Mesenchymal stem cell (in vitro differentiated cells and primary cell): ENCODE results near the gene LINGO3.
"Not testable (repeated sequence)": the region's sequence is repeated elsewhere in the genome, so short reads cannot be mapped to it uniquely, and the experiment has no call there.

Experiments
- DNase-seq: peaks from one replicate; pipeline ENCODE4 v3.0.0-alpha.2; 2013
- H2AFZ ChIP-seq: one replicate; pipeline ENCODE4 v1.6.1; 2013; ENCODE audit warnings: low read depth, mild to moderate bottlenecking, control low read depth, inconsistent platforms, low read length, moderate library complexity
- H2AK5ac ChIP-seq: 2 replicates; pipeline ENCODE4 v1.6.1; 2013; ENCODE audit warnings: low read length, moderate library complexity, mild to moderate bottlenecking, inconsistent platforms; ENCODE audit not compliant: severe bottlenecking
- H2BK120ac ChIP-seq: one replicate; pipeline ENCODE4 v1.6.1; 2013; ENCODE audit warnings: low read depth, mild to moderate bottlenecking, inconsistent platforms, low read length, moderate library complexity
- H2BK12ac ChIP-seq, 2 experiments: one replicate each; pipeline ENCODE4 v1.6.1; 2013; ENCODE audit warnings: inconsistent platforms in 2 of 2, low read length in 2 of 2, mild to moderate bottlenecking in 2 of 2, moderate library complexity in 2 of 2, control low read depth in 1 of 2
- H2BK15ac ChIP-seq: one replicate; pipeline ENCODE4 v1.6.1; 2013; ENCODE audit warnings: mild to moderate bottlenecking, low read depth, inconsistent platforms; ENCODE audit not compliant: poor library complexity, severe bottlenecking
- H2BK5ac ChIP-seq: 2 replicates; pipeline ENCODE4 v1.6.1; 2013; ENCODE audit warnings: low read depth, mild to moderate bottlenecking, low read length, control low read depth, inconsistent platforms; ENCODE audit not compliant: poor library complexity, severe bottlenecking
- H3K14ac ChIP-seq, 2 experiments: one replicate each; pipeline ENCODE4 v1.6.1; 2013; ENCODE audit warnings: inconsistent platforms in 2 of 2, low read length in 2 of 2, control low read depth in 1 of 2, mild to moderate bottlenecking in 1 of 2, moderate library complexity in 1 of 2
- H3K18ac ChIP-seq, 2 experiments: one replicate each; pipeline ENCODE4 v1.6.1; 2013; ENCODE audit warnings: inconsistent platforms in 2 of 2, low read length in 2 of 2, control low read depth in 1 of 2, low read depth in 1 of 2, mild to moderate bottlenecking in 1 of 2
- H3K23ac ChIP-seq, 2 experiments: one replicate each; pipeline ENCODE4 v1.6.1; 2013; ENCODE audit warnings: inconsistent platforms in 2 of 2, low read length in 2 of 2, mild to moderate bottlenecking in 2 of 2, moderate library complexity in 2 of 2, control low read depth in 1 of 2
- H3K27ac ChIP-seq: 2 replicates; pipeline ENCODE4 v1.5.1; 2013; ENCODE audit warnings: mild to moderate bottlenecking, moderate library complexity, low read length, control low read depth, inconsistent platforms; ENCODE audit not compliant: poor library complexity, severe bottlenecking
- H3K27me3 ChIP-seq, 2 experiments: 2 replicates each; pipeline versions ENCODE4 v1.6.1 to v1.7.0; 2013; ENCODE audit warnings: low read length in 2 of 2, mild to moderate bottlenecking in 2 of 2, moderate library complexity in 2 of 2, control low read depth in 1 of 2, inconsistent platforms in 1 of 2; ENCODE audit not compliant: control insufficient read depth in 1 of 2, insufficient read depth in 1 of 2
- H3K36me3 ChIP-seq, 2 experiments: 2 replicates each; pipeline versions ENCODE4 v1.6.1 to v1.7.0; 2013; ENCODE audit warnings: low read length in 2 of 2, control low read depth in 1 of 2, inconsistent platforms in 1 of 2, low read depth in 1 of 2, mild to moderate bottlenecking in 1 of 2; ENCODE audit not compliant: insufficient read depth in 2 of 2, control insufficient read depth in 1 of 2
- H3K4ac ChIP-seq, 2 experiments: one replicate each; pipeline ENCODE4 v1.6.1; 2013; ENCODE audit warnings: inconsistent platforms in 2 of 2, low read length in 2 of 2, mild to moderate bottlenecking in 2 of 2, moderate library complexity in 2 of 2, control low read depth in 1 of 2, low read depth in 1 of 2
- H3K4me1 ChIP-seq: 2 replicates; pipeline ENCODE4 v1.6.1; 2013; ENCODE audit warnings: low read depth, low read length, control low read depth; ENCODE audit not compliant: control insufficient read depth, insufficient read depth
- H3K4me2 ChIP-seq: 2 replicates; pipeline ENCODE4 v1.6.1; 2013; ENCODE audit warnings: low read length, mild to moderate bottlenecking, inconsistent platforms; ENCODE audit not compliant: poor library complexity, severe bottlenecking
- H3K4me3 ChIP-seq, 2 experiments: 2 replicates each; pipeline versions ENCODE4 v1.5.1 to v1.7.0; 2013; ENCODE audit warnings: low read length in 2 of 2, mild to moderate bottlenecking in 2 of 2, control low read depth in 1 of 2, low read depth in 1 of 2; ENCODE audit not compliant: insufficient read depth in 1 of 2
- H3K79me1 ChIP-seq: replicated peaks from 2 replicates; pipeline ENCODE4 v1.6.1; 2013; ENCODE audit warnings: mild to moderate bottlenecking, control low read depth, low read length, inconsistent platforms; ENCODE audit not compliant: poor library complexity, severe bottlenecking
- H3K9ac ChIP-seq: 2 replicates; pipeline ENCODE4 v1.7.0; 2013; ENCODE audit warnings: mild to moderate bottlenecking, low read length, moderate library complexity
- H3K9me3 ChIP-seq: 2 replicates; pipeline ENCODE4 v1.7.0; 2013; ENCODE audit warnings: mild to moderate bottlenecking, low read length; ENCODE audit not compliant: control insufficient read depth
- H4K8ac ChIP-seq: one replicate; pipeline ENCODE4 v1.6.1; 2013; ENCODE audit warnings: inconsistent platforms, mild to moderate bottlenecking, low read length, moderate library complexity
- H4K91ac ChIP-seq: one replicate; pipeline ENCODE4 v1.6.1; 2013; ENCODE audit warnings: mild to moderate bottlenecking, low read length, inconsistent platforms
- WGBS: methylation state at CpG from one replicate; pipeline ENCODE4 v1.1.7; 2013; ENCODE audit warnings: mixed read lengths; 5-methylcytosine and 5-hydroxymethylcytosine counted together

Gene LINGO3

GRCh38 chr19:2282062-2282861 lies 25.7 kb downstream of the LINGO3 start, which contains the start of gene PEAK3:
TSS of gene PEAK3 (minus strand) at chr19:2282175. CDS start at chr19:2280931, 1,244 bp downstream.
- Histone ChIP-seq H4K91ac (peak within 1 kb of the TSS; percentile 92), H3K4me1 (peaks cover 26% of the 10 kb centered on the region), H3K18ac (peak within 1 kb of the TSS; percentile 60 to 96), H3K4ac (peak within 1 kb of the TSS; percentile 52 to 95), H3K27ac (no peak within 1 kb of the TSS), H2AK5ac (no peak within 1 kb of the TSS), H3K27me3 (peaks cover 10 to 17% of the 10 kb centered on the region in 2 experiments), H3K14ac (peak within 1 kb of the TSS in 1 of 2 experiments; percentile 91), H3K4me3 (peak within 1 kb of the TSS in 1 of 2 experiments; percentile 37), H2BK120ac (peak within 1 kb of the TSS; percentile 59), H2BK5ac (no peak within 1 kb of the TSS), H3K9me3 (no peaks in the 10 kb centered on the region), H4K8ac (peak within 1 kb of the TSS; percentile 80), H3K36me3 (peaks cover under 1 to 10% of the 10 kb centered on the region in 2 experiments), H3K4me2 (peak within 1 kb of the TSS; percentile 88), H2AFZ (peak within 1 kb of the TSS; percentile 29), H2BK12ac (peak within 1 kb of the TSS in 1 of 2 experiments; percentile 97), H2BK15ac (peak within 1 kb of the TSS; percentile 91), H3K9ac (peak within 1 kb of the TSS; percentile 29), H3K23ac (peak within 1 kb of the TSS in 1 of 2 experiments; percentile 96), H3K79me1 (peaks cover 10% of the 10 kb centered on the region)
- 7% methylated on average over 37 of the region's 41 CpGs for WGBS
- peak; percentile 73 for DNase-seq

GRCh38 chr19:2281265-2282061 lies 26.5 kb downstream of the LINGO3 start:
- peak overlapping the region in 1 of 2 experiments; percentile 96 for H3K23ac ChIP-seq
- H4K8ac ChIP-seq = peak overlapping the region; percentile 25
- H2BK5ac ChIP-seq, H3K27me3 ChIP-seq, H2AK5ac ChIP-seq, H3K27ac ChIP-seq, H3K4me3 ChIP-seq, H3K9me3 ChIP-seq, DNase-seq: not testable (repeated sequence)
- peak overlapping the region; percentile 52 to 95 for H3K4ac ChIP-seq
- H2BK12ac ChIP-seq = peak overlapping the region in 1 of 2 experiments; percentile 97
- peaks cover 15% of the 10 kb centered on the region for H3K79me1 ChIP-seq
- H3K4me2 ChIP-seq = peak overlapping the region; percentile 88
- H3K4me1 ChIP-seq = peaks cover 28% of the 10 kb centered on the region
- peak overlapping the region; percentile 29 for H3K9ac ChIP-seq
- H3K18ac ChIP-seq = peak overlapping the region; percentile 31 to 96
- H3K36me3 ChIP-seq = peaks cover 4 to 18% of the 10 kb centered on the region in 2 experiments
- H4K91ac ChIP-seq = peak overlapping the region; percentile 10
- peak overlapping the region; percentile 31 for H2BK15ac ChIP-seq
- peak overlapping the region in 1 of 2 experiments; percentile 91 for H3K14ac ChIP-seq
- H2BK120ac ChIP-seq = peak overlapping the region; percentile 59
- WGBS = 14% methylated on average over 7 of the region's 16 CpGs
- H2AFZ ChIP-seq = peak overlapping the region; percentile 29

- Histone ChIP-seq H2BK15ac (no peak overlapping the region), H3K18ac (no peak overlapping the region), H2BK12ac (no peak overlapping the region), H2AFZ (no peak overlapping the region), H3K4me1 (peaks cover 33% of the 10 kb centered on the region), H3K79me1 (peaks cover 18% of the 10 kb centered on the region), H4K8ac (peak overlapping the region; percentile 41), H3K4me3 (no peak overlapping the region), H3K27me3 (peaks cover 0 to 3% of the 10 kb centered on the region in 2 experiments), H3K9ac (no peak overlapping the region), H3K4me2 (no peak overlapping the region), H3K9me3 (no peaks in the 10 kb centered on the region), H3K36me3 (peaks cover 4 to 25% of the 10 kb centered on the region in 2 experiments), H4K91ac (peak overlapping the region; percentile 68), H3K23ac (no peak overlapping the region), H2BK120ac (no peak overlapping the region), H3K4ac (no peak overlapping the region), H3K14ac (peak overlapping the region in 1 of 2 experiments; percentile 79), H2AK5ac (no peak overlapping the region), H3K27ac (no peak overlapping the region), H2BK5ac (no peak overlapping the region)
- WGBS = 88% methylated on average over 23 of the region's 26 CpGs
- no peak for DNase-seq
These were observed 27.2 kb downstream of the LINGO3 start for GRCh38 chr19:2280633-2281264.
